GM10847 (cell line): ENCODE measurements around the gene ETV6.

Experiments used
- POLR2A ChIP-seq: IDR thresholded peaks from 2 replicates; pipeline ENCODE4 v1.6.1; 2011; ENCODE audit not compliant: insufficient read length; ENCODE audit errors: extremely low read depth

Gene ETV6

DNA sequence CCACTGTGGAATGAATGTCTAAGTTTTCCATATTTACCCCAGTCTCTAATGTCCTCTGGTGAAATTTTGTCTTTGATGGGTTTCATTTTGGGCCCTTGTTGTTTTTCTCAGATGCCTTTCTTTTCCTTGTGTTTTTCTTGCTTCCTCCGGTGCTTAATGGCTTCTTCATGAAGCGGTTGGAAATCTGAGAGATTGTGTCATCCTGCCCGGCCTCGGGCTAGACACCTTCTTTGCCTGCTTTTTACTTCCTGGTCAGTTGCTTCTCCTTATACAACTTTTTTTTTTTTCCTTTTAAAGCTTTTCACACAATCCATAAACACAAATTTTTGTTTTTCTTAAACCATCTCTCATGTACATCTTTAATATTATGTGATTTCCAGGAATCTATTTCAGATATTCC, 7.1 kb downstream of the ETV6 start:
- no peak for TF ChIP-seq POLR2A

DNA sequence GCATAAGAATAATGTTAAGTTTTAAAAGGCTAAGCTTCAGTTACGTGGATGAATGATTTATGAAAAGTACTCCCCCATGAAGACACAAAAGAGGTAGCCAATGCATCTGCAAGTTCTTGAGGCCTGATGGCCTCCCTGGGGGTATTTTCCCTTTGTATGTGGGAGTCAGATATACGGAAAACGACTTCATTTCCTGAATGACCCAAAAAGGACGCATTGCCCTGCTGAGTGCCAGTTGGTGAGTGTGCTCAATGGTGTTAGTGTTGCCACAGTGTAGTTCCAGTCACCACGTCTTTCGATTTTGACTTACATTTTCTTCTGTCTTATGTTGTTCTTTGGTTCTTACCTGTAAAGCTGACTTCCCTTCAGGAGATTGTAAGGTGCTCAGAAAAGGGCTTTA, 8.0 kb downstream of the ETV6 start:
- no peak for TF ChIP-seq POLR2A

- TF ChIP-seq POLR2A: no peak
Observed at GRCh38 chr12:11658791-11659190, 9.3 kb downstream of the ETV6 start.

GRCh38 chr12:11660624-11661023, 11.2 kb downstream of the ETV6 start:
- TF ChIP-seq POLR2A: no peak

DNA sequence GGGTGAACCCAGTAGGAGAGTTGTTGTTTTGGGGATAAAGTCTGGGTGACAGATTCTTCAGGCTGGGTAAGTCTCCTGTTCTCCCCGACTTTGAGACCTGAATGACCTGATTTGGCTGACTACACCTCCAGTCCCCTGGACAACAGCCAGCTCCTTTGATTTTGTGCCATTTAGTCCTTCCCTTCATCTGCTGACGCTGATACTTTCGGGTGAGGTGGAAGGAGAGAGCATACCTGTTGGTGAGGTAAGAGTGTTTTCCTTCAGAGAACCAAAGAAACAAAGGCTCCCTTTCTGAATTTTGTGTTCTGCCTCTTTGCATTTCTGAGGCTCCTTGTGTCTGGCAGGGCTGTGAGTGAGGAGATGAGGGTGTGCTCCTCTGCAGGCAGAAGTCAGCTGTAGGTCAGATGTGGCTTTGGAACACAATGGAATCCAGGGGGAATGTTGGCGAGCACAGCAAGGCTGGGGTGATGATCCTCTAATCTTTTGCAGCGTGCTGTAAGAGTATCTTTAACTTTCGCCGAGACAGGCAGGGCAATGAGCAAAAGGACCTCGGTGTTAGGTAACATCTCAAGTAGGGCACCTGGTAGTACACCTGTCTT, 12.1 kb downstream of the ETV6 start:
- no peak for TF ChIP-seq POLR2A

GRCh38 chr12:11662369-11662768, 12.9 kb downstream of the ETV6 start:
- no peak for TF ChIP-seq POLR2A

DNA sequence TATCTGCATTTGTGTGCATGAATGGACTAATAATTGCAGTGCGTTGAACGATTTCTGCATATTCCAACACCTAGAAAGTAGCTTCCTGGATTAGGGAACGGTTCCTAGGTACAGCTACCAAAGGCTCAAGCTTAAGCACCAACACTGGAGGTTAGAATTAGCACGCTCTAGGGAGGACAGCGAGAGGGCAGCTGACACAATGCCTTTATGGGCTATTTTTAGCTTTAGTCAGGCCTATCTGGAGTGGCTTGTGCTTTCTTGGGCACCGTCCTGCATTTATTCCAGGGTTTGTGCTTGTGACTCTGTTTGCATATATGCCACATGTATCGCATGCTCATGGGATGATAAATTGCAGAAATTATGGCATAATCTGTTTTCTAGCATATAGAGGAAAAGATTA, 13.7 kb downstream of the ETV6 start:
- no peak for TF ChIP-seq POLR2A

DNA sequence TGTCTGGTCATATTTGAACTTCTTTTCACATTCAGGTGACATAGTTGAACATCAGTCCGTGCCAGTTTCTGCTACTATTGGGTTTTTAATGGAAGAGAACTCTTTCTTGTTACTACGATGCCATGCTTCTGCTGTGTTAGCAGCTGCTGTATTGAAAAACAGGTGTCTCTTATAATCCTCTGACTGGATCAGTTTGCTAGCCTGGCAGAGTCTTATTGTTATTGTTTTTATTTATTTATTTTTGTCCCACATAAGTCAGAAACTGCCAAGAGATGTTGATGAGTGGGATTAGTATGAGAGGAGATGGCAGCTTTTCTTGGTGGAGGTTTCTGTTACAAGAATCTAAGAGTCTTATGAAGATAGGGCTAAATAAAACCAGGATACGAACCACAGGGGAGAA, 14.6 kb downstream of the ETV6 start:
- TF ChIP-seq POLR2A: no peak

- TF ChIP-seq POLR2A: no peak
Observed at GRCh38 chr12:11666131-11667050, 16.9 kb downstream of the ETV6 start.

DNA sequence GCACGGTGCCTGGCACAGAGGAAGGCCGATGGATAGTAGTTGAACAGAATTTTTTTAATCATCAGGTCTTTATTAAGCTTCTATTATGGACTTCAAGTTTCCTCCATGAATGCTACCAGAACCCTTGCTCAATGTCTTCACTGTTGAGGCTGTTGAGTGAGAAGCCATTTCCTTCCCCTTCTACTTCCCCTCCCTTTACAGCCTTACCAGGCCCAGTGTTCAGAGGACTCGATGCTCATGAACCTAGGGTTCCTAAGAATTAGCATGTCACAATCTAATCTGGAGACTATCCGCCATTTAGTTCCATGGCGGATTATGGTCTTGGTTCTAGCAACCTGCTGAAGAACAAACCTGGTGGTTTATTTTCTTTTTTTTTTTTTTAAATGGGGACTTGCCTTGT, 17.7 kb downstream of the ETV6 start:
- TF ChIP-seq POLR2A: no peak

DNA sequence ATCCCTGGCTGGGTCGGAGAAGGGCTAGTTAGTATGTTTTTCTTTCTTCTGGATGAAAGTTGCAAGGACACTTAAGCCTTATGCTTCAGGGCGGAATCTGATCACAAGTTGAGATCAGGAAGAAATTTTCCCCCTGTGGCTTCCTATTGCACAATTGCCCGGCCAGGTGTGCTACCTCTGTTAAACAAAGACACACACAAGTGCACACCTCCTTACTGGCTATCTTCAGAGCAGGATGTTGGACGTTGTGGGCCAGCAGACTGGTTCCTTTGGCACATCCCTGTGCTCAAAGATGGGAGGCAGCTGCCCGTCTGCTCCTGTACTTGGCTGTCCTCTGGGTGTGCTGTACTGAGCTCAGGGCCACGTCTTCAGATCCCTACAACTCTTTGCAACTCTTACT, 19.1 kb downstream of the ETV6 start:
- no peak for TF ChIP-seq POLR2A

DNA sequence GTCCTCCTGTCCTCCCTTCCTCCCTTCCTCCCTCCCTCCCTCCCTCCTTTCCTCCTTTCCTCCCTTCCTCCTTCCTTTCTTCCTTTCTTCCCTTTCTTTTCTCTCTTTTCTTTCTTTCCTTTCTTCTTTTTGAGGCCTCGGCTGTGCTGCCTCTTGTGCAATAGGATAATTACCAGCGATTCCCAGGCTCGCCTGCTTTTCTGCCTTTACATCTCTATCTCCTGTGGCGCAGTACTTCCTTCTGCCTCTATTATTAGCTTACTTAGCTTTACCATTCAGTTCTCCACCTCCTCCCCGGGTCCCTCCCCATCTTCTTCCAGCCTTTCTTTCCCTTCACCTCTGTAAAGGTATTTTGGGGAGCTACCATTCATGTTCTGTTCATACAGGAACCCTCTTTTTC, 19.9 kb downstream of the ETV6 start:
- no peak for TF ChIP-seq POLR2A

GRCh38 chr12:11672256-11673191, 23.1 kb downstream of the ETV6 start:
- no peak for TF ChIP-seq POLR2A

- TF ChIP-seq POLR2A: no peak
Observed at GRCh38 chr12:11673666-11674461, 24.4 kb downstream of the ETV6 start.

- no peak for TF ChIP-seq POLR2A
Observed at GRCh38 chr12:11674894-11675390, 25.5 kb downstream of the ETV6 start.
